CD14-positive monocyte (primary cell): Measurements from ENCODE around the gene RAD23A. TPM values are rescaled to one million over a fixed set of nuclear protein-coding genes. Genes with fewer than 3 reads are reported as not detected.

Source experiments
- DNase-seq, 3 donors: peaks; one replicate each; pipeline ENCODE4 v3.0.0-alpha.2; 2011 to 2022
- H2AFZ ChIP-seq: 2 replicates; pipeline ENCODE4 v1.6.0; 2012; ENCODE audit warnings: mild to moderate bottlenecking, low read depth, low read length, inconsistent platforms; ENCODE audit not compliant: insufficient read depth, poor library complexity, severe bottlenecking
- H3K27ac ChIP-seq, 2 donors: 1 replicate in 1 of 2; 2 replicates in 1 of 2; pipeline ENCODE4 v1.5.1; 2012 to 2013; ENCODE audit warnings: low read length in 2 of 2, control low read depth in 1 of 2, inconsistent platforms in 1 of 2, low read depth in 1 of 2, mild to moderate bottlenecking in 1 of 2
- H3K27me3 ChIP-seq, 2 donors: one replicate each; pipeline versions ENCODE4 v1.6.0 to v1.6.1; 2011 to 2013; ENCODE audit warnings: low read length in 2 of 2; ENCODE audit not compliant: control insufficient read depth in 2 of 2, insufficient read depth in 2 of 2
- H3K36me3 ChIP-seq, 2 donors: replicated peaks in 1 of 2; 1 replicate in 1 of 2; 2 replicates in 1 of 2; pipeline versions ENCODE4 v1.5.1 to v1.6.1; 2012 to 2013; ENCODE audit warnings: low read length in 2 of 2, control low read depth in 1 of 2, inconsistent platforms in 1 of 2, mild to moderate bottlenecking in 1 of 2; ENCODE audit not compliant: insufficient read depth in 2 of 2, control insufficient read depth in 1 of 2
- H3K4me1 ChIP-seq, 2 donors: 1 replicate in 1 of 2; 2 replicates in 1 of 2; pipeline versions ENCODE4 v1.5.1 to v1.6.1; 2012 to 2013; ENCODE audit warnings: low read length in 2 of 2, control low read depth in 1 of 2, inconsistent platforms in 1 of 2, mild to moderate bottlenecking in 1 of 2, moderate library complexity in 1 of 2; ENCODE audit not compliant: insufficient read depth in 2 of 2, control insufficient read depth in 1 of 2
- H3K4me2 ChIP-seq: replicated peaks from 2 replicates; pipeline ENCODE3; 2012; ENCODE audit warnings: low read length, moderate library complexity, mild to moderate bottlenecking; ENCODE audit not compliant: poor library complexity, severe bottlenecking; ENCODE audit errors: extremely low read depth
- H3K4me3 ChIP-seq, 3 experiments: fragments of 200-600 bp in 1 of 3; sonication (generic) in 1 of 3; replicated peaks in 1 of 3; 1 replicate in 2 of 3; 2 replicates in 1 of 3; pipeline ENCODE4 v1.5.1; 2011 to 2013; ENCODE audit warnings: low read length in 3 of 3, mild to moderate bottlenecking in 3 of 3, control low read depth in 2 of 3, low read depth in 2 of 3, inconsistent platforms in 1 of 3, moderate library complexity in 1 of 3
- H3K79me2 ChIP-seq: 2 replicates; pipeline ENCODE4 v1.6.0; 2012; ENCODE audit warnings: mild to moderate bottlenecking, control low read depth, inconsistent platforms, low read length, moderate library complexity; ENCODE audit not compliant: insufficient read depth
- H3K9ac ChIP-seq: 2 replicates; pipeline ENCODE4 v1.6.0; 2017; ENCODE audit warnings: low read length, mild to moderate bottlenecking; ENCODE audit not compliant: insufficient read depth, poor library complexity, severe bottlenecking
- H3K9me3 ChIP-seq, 2 donors: replicated peaks in 1 of 2; 1 replicate in 1 of 2; 2 replicates in 1 of 2; pipeline versions ENCODE4 v1.5.1 to v1.6.1; 2012 to 2013; ENCODE audit warnings: low read length in 2 of 2, control low read depth in 1 of 2; ENCODE audit not compliant: control insufficient read depth in 1 of 2, insufficient read depth in 1 of 2
- H4K20me1 ChIP-seq: 2 replicates; pipeline ENCODE4 v1.6.0; 2012; ENCODE audit warnings: mild to moderate bottlenecking, low read length, control low read depth, moderate library complexity; ENCODE audit not compliant: insufficient read depth
- H3K27ac Mint-ChIP-seq, 7 donors: one replicate each; pipeline ENCODE4 v1.8.0; 2020; ENCODE audit warnings: mild to moderate bottlenecking in 7 of 7, mixed read lengths in 7 of 7, moderate library complexity in 6 of 7, inconsistent platforms in 2 of 7
- H3K27me3 Mint-ChIP-seq, 3 donors: one replicate each; pipeline ENCODE4 v1.8.0; 2021 to 2022; ENCODE audit warnings: low read depth in 3 of 3, mild to moderate bottlenecking in 3 of 3, mixed read lengths in 3 of 3, moderate library complexity in 3 of 3, inconsistent platforms in 1 of 3
- H3K36me3 Mint-ChIP-seq, 2 donors: one replicate each; pipeline ENCODE4 v1.8.0; 2020; ENCODE audit warnings: mixed read lengths in 2 of 2, inconsistent platforms in 1 of 2, mild to moderate bottlenecking in 1 of 2
- H3K4me1 Mint-ChIP-seq: one replicate; pipeline ENCODE4 v1.8.0; 2020; ENCODE audit warnings: mild to moderate bottlenecking, mixed read lengths
- H3K4me3 Mint-ChIP-seq, 2 donors: one replicate each; pipeline ENCODE4 v1.8.0; 2020; ENCODE audit warnings: mild to moderate bottlenecking in 2 of 2, mixed read lengths in 2 of 2, moderate library complexity in 1 of 2
- H3K9me3 Mint-ChIP-seq, 7 donors: one replicate each; pipeline ENCODE4 v1.8.0; 2020 to 2022; ENCODE audit warnings: mixed read lengths in 7 of 7, mild to moderate bottlenecking in 6 of 7, moderate library complexity in 6 of 7, inconsistent platforms in 2 of 7
- WGBS: methylation state at CpG from one replicate; pipeline ENCODE4 v1.1.5; 2013; ENCODE audit warnings: missing lambda C conversion rate; ENCODE audit not compliant: insufficient coverage; 5-methylcytosine and 5-hydroxymethylcytosine counted together
- intact Hi-C, 2 donors: fragments of 100-400 bp; cut with micrococcal nuclease; formaldehyde crosslinking; loops; one replicate each; pipeline versions ENCODE4 v1.15.0 to v1.15.1; 2023
- polyA plus RNA-seq, 3 donors: library from polyadenylated mRNA; depleted of rRNA in 1 of 3; unstranded in 2 of 3; stranded (reverse) in 1 of 3; fragments of 300-500 nt in 2 of 3; fragments of >200 nt in 1 of 3; fragmentation: Illumina TruSeq in 2 of 3; gene quantifications; 1 replicate in 2 of 3; 2 replicates in 1 of 3; pipeline ENCODE4 v1.2.3, GENCODE V29; 2012 to 2021
- TF ChIP-seq, protein P1 (sequence below): fragments of 200-600 bp; IDR thresholded peaks from one replicate; pipeline ENCODE4 v1.8.0; 2022; ENCODE audit warnings: antibody characterized with exemption, mild to moderate bottlenecking

The RAD23A gene
- polyA plus RNA-seq, 3 donors, result 45.5 to 88.0 (median 55.3) TPM

DNA sequence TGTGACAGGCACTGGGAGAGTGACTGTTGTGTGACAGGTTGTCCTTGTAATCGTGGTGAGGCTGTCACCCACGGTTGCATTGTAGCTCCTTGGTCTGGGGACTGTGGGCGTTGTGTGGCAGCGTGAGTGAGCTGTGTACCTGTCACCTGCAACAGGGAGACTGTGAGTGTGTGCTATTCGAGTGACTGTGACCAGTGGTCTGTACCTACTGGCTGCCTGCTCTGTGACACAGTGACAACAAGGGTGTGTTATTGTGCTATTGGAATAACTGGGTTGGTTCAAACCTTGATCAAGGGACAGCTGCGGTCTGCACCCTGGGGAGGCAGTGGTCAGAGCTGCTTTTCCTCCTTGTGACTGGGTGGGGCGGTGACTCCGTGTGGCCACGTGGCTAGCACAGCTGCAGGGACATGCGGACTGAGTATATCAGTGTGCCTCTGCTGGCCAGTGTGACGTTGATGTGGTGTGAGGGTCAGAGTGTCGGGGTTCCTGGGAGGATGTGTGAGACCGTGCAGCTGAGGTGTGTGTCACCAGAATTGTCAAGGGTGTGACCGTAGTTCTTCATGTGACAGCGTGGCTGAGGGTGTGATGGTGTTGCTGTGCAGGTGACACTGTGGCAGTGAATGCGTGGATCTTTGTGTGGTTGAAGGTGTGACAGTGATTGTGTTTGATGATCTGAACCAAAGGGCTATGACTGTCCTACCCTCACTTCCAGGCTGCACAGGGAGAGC, 39.6 kb downstream of the RAD23A start:
- Histone ChIP-seq H3K27me3 (peaks cover 0 to 6% of the 10 kb centered on the region in 2 donors), H2AFZ (no peak overlapping the region), H3K79me2 (no peaks in the 10 kb centered on the region), H3K4me3 (no peak overlapping the region), H4K20me1 (no peaks in the 10 kb centered on the region), H3K4me1 (peaks cover 9 to 12% of the 10 kb centered on the region in 2 donors), H3K4me2 (no peak overlapping the region), H3K9me3 (peaks cover 0 to 4% of the 10 kb centered on the region in 2 donors), H3K27ac (no peak overlapping the region), H3K36me3 (no peaks in the 10 kb centered on the region), H3K9ac (no peak overlapping the region)
- DNase-seq, result peak in 1 of 3 donors; percentile 40
- 81% methylated on average over 15 of the region's 16 CpGs for WGBS
- intact Hi-C loops, result loop anchor here in 1 of 2 donors (10.0 kb wide), 1 partner anchor 50 kb away; no protein-coding TSS in a partner anchor
- TF ChIP-seq, protein P1, sequence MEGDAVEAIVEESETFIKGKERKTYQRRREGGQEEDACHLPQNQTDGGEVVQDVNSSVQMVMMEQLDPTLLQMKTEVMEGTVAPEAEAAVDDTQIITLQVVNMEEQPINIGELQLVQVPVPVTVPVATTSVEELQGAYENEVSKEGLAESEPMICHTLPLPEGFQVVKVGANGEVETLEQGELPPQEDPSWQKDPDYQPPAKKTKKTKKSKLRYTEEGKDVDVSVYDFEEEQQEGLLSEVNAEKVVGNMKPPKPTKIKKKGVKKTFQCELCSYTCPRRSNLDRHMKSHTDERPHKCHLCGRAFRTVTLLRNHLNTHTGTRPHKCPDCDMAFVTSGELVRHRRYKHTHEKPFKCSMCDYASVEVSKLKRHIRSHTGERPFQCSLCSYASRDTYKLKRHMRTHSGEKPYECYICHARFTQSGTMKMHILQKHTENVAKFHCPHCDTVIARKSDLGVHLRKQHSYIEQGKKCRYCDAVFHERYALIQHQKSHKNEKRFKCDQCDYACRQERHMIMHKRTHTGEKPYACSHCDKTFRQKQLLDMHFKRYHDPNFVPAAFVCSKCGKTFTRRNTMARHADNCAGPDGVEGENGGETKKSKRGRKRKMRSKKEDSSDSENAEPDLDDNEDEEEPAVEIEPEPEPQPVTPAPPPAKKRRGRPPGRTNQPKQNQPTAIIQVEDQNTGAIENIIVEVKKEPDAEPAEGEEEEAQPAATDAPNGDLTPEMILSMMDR, result no peak
- Mint-ChIP-seq H3K4me1 (peaks cover 8% of the 10 kb centered on the region), H3K9me3 (no peaks in the 10 kb centered on the region), H3K36me3 (no peaks in the 10 kb centered on the region), H3K27me3 (peaks cover 1 to 4% (median 4%) of the 10 kb centered on the region in 3 donors), H3K27ac (peak overlapping the region in 1 of 7 donors; percentile 63), H3K4me3 (no peak overlapping the region)

DNA sequence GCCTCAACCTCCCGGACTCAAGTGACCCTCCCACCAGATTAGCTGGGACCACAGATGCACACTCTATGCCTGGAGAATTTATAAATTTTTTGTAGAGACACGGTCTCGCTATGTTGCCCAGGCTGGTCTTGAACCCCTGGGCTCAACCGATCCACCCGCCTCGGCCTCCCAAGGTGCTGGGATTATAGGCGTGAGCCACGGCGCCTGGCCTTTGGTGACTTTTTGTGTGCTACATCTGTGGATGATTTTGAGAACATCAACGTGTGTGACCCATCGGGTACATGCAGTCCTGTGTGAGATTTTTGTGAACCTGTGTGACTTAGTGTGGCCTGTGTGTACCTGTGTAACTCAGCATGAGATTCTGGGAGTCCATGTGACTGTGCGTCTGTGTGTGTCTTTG, 41.1 kb downstream of the RAD23A start:
- 94% methylated on average over 11 of the region's 12 CpGs for WGBS
- Mint-ChIP-seq H3K4me1 (peaks cover 8% of the 10 kb centered on the region), H3K4me3 (no peak overlapping the region), H3K27me3 (peaks cover 1 to 4% (median 2%) of the 10 kb centered on the region in 3 donors), H3K9me3 (no peaks in the 10 kb centered on the region), H3K36me3 (no peaks in the 10 kb centered on the region), H3K27ac (no peak overlapping the region)
- intact Hi-C loops, result loop anchor here in 1 of 2 donors (10.0 kb wide), 1 partner anchor 48 kb away; no protein-coding TSS in a partner anchor
- Histone ChIP-seq H3K27ac (no peak overlapping the region), H3K27me3 (peaks cover 0 to 6% of the 10 kb centered on the region in 2 donors), H4K20me1 (no peaks in the 10 kb centered on the region), H3K9ac (no peak overlapping the region), H3K36me3 (no peaks in the 10 kb centered on the region), H3K79me2 (no peaks in the 10 kb centered on the region), H3K4me3 (no peak overlapping the region), H3K4me1 (peaks cover 9 to 12% of the 10 kb centered on the region in 2 donors), H3K9me3 (peaks cover 0 to 4% of the 10 kb centered on the region in 2 donors), H2AFZ (no peak overlapping the region), H3K4me2 (no peak overlapping the region)
- TF ChIP-seq, protein P1, result no peak
- no peak for DNase-seq
